Prostate gland (tissue), 2 donors: ENCODE data around the gene ARHGEF2.

Experiments
- CTCF ChIP-seq, 4 experiments: fragments of 200-600 bp in 2 of 4; fragments of 450-650 bp in 2 of 4; sonication (generic) in 2 of 4; IDR thresholded peaks; 1 replicate in 3 of 4; 2 replicates in 1 of 4; pipeline ENCODE4 v1.5.1; 2016 to 2019; ENCODE audit warnings: antibody characterized with exemption in 4 of 4, mild to moderate bottlenecking in 2 of 4, moderate library complexity in 2 of 4
- POLR2A ChIP-seq: fragments of 450-650 bp; IDR thresholded peaks from one replicate; pipeline ENCODE4 v1.6.1; 2016; ENCODE audit warnings: antibody characterized with exemption, mild to moderate bottlenecking
- POLR2AphosphoS5 ChIP-seq: sonication (generic); formaldehyde crosslinking; IDR thresholded peaks from one replicate; pipeline ENCODE4 v1.6.1; 2017; ENCODE audit warnings: antibody characterized with exemption

DNA sequence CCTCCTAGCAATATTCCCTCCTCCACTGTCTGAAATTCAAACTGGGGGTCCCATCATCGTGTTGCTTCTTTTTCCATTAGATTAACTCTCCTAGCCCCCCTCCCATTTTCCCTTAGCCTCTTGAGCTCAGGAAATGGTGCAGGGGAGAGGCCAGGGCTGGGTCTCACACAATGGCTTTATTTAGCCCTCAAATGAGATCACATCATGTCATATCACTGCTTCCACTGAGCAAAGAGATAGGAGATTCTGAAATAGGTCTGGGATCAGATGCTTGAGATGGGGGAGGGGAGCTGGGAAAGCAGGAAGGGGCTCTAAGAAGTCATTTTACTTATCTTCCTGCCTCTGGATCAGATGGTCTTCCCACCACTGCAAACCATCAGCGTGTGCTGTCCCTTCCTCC, 17.8 kb upstream of the ARHGEF2 start:
- TF ChIP-seq CTCF (IDR thresholded peaks at IDR 0.05) (no peak), POLR2AphosphoS5 (no peak), POLR2A (no peak)
